Ascending aorta (tissue), 2 donors: ENCODE data around the gene SRRM5. TPM values are rescaled to one million over a fixed set of nuclear protein-coding genes. Genes with fewer than 3 reads are reported as not detected.
"Not testable (repeated sequence)": the region's sequence is repeated elsewhere in the genome, so short reads cannot be mapped to it uniquely, and the experiment has no call there.

Source experiments
- DNase-seq, 2 donors: peaks; one replicate each; pipeline ENCODE4 v3.0.0-alpha.2; 2019; ENCODE audit warnings: low spot score in 2 of 2
- H3K27ac ChIP-seq, 2 donors: fragments of 200-600 bp; sonication (generic); one replicate each; pipeline ENCODE4 v1.5.1; 2016 to 2017; ENCODE audit warnings: mild to moderate bottlenecking in 1 of 2
- H3K27me3 ChIP-seq: fragments of 200-600 bp; sonication (generic); one replicate; pipeline ENCODE4 v1.5.1; 2017
- H3K36me3 ChIP-seq, 2 donors: fragments of 200-600 bp; sonication (generic); one replicate each; pipeline ENCODE4 v1.5.1; 2016
- H3K4me1 ChIP-seq, 2 donors: fragments of 200-600 bp; sonication (generic); one replicate each; pipeline ENCODE4 v1.5.1; 2016 to 2017; ENCODE audit warnings: mild to moderate bottlenecking in 1 of 2
- H3K4me3 ChIP-seq, 2 donors: fragments of 200-600 bp; sonication (generic); one replicate each; pipeline ENCODE4 v1.5.1; 2016 to 2017; ENCODE audit warnings: mild to moderate bottlenecking in 1 of 2
- H3K9me3 ChIP-seq, 2 donors: fragments of 200-600 bp; sonication (generic); one replicate each; pipeline ENCODE4 v1.5.1; 2016
- intact Hi-C: fragments of 100-400 bp; cut with DNase I; formaldehyde crosslinking; loops from one replicate; pipeline ENCODE4 v1.15.1; 2023
- total RNA-seq: library from RNA; depleted of rRNA; stranded (reverse); fragments of >200 nt; gene quantifications from one replicate; pipeline ENCODE4 v1.1.0, GENCODE V29; 2016
- TF ChIP-seq, protein P1 (sequence below), 3 experiments: fragments of 200-600 bp in 2 of 3; fragments of 450-650 bp in 1 of 3; sonication (generic) in 2 of 3; IDR thresholded peaks; one replicate each; pipeline ENCODE4 v1.5.1; 2016 to 2019; ENCODE audit warnings: antibody characterized with exemption in 3 of 3, mild to moderate bottlenecking in 1 of 3, moderate library complexity in 1 of 3

Gene SRRM5
- total RNA-seq, 1 donor from 2014 or later: 0.32 TPM

DNA sequence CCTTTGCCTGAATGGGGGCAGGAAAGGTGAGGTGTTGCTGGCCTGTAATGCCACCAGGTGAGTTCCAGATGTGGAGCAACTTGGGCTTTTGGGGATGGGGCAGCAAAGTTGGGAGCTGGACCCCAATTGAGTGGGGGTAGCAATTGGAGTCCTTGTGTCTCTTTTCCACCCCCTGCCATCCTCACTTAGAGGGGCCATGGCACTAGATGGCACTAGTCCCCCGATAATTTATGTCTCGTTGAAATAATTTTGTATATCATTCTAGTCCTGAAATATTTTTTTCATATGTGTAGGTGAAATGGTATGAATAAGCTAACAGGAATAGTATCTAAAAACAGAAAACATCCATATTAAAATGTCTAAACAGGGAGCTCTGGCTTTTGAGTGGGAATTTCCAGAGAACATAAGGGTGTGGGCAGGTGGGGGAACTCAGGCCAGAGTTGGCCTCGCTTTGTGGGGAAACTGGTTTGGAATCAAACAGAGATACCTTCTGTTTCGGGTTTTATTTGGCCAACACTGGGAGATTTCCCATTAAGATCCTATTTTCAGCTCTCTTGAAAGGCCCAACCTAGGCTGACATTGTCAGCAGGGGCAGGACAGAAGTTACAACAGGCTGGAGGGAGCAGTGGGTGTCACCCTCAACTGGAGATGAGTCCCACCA, 12.1 kb upstream of the SRRM5 start:
- Histone ChIP-seq H3K9me3 (no peaks in the 10 kb centered on the region), H3K27me3 (no peaks in the 10 kb centered on the region), H3K27ac (no peak overlapping the region), H3K36me3 (peaks cover 13 to 23% of the 10 kb centered on the region in 2 donors), H3K4me3 (no peak overlapping the region), H3K4me1 (peaks cover 12 to 15% of the 10 kb centered on the region in 2 donors)
- TF ChIP-seq, protein P1, sequence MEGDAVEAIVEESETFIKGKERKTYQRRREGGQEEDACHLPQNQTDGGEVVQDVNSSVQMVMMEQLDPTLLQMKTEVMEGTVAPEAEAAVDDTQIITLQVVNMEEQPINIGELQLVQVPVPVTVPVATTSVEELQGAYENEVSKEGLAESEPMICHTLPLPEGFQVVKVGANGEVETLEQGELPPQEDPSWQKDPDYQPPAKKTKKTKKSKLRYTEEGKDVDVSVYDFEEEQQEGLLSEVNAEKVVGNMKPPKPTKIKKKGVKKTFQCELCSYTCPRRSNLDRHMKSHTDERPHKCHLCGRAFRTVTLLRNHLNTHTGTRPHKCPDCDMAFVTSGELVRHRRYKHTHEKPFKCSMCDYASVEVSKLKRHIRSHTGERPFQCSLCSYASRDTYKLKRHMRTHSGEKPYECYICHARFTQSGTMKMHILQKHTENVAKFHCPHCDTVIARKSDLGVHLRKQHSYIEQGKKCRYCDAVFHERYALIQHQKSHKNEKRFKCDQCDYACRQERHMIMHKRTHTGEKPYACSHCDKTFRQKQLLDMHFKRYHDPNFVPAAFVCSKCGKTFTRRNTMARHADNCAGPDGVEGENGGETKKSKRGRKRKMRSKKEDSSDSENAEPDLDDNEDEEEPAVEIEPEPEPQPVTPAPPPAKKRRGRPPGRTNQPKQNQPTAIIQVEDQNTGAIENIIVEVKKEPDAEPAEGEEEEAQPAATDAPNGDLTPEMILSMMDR (IDR thresholded peaks at IDR 0.05): no peak
- intact Hi-C loops: loop anchor here (10.0 kb wide), 1 partner anchor 1645 kb away; the partner anchor contains the start of gene RABAC1
- no peak for DNase-seq

DNA sequence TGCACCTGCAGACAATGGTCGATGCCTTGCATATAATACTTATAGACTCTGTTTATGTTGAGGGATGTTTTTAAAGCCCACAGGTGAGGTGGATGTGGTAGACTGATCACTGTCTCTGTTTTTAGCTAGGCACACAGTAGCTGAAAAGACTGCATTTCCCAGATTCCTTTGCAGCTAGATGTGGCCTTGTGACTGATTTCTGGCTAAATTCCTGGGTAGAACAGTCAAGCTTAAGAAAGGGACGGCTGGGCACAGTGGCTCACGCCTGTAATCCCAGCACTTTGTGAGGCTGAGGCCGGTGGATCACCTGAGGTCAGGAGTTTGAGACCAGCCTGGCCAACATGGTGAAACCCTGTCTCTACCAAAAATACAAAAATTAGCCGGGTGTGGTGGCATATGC, 11.6 kb upstream of the SRRM5 start:
- H3K4me3 ChIP-seq, H3K27ac ChIP-seq, H3K9me3 ChIP-seq, H3K27me3 ChIP-seq, intact Hi-C loops, DNase-seq: not testable (repeated sequence)
- Histone ChIP-seq H3K4me1 (peaks cover 9 to 12% of the 10 kb centered on the region in 2 donors), H3K36me3 (peaks cover 13 to 23% of the 10 kb centered on the region in 2 donors)

DNA sequence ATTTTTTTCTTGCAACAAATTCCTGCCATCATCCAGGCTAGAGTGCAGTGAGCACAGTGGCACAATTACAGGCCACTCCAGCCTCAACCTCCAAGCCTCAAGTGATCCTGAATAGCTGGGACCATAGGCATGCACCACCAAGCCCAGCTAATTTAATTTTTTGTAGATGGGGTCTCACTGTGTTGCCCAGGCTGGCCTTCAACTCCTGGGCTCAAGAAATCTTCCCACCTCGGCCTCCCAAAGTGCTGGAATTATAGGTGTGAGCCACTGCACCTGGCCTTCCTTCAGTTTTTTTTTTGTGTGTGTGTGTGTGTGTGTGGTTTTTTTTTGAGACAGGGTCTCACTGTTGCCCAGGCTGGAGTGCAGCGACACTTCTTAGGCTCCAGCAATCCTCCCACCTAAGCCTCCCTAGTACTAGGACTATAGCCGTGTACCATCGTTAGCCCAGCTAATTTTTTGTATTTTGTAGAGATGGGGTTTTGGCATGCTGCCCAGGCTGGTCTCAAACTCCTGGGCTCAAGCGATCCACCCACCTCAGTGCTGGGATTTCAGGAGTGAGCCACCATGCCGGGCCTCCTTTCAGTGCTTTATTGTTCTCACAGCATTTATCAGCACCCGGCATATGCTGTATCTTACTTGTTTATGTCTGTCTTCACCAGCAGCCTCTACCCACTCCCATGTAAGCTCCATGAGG, 5.9 kb upstream of the SRRM5 start:
- Histone ChIP-seq H3K27ac (no peak overlapping the region), H3K9me3 (no peaks in the 10 kb centered on the region), H3K4me1 (no peaks in the 10 kb centered on the region), H3K27me3 (no peaks in the 10 kb centered on the region), H3K4me3 (no peak overlapping the region), H3K36me3 (peaks cover 9 to 21% of the 10 kb centered on the region in 2 donors)
- DNase-seq: no peak
- TF ChIP-seq, protein P1 (IDR thresholded peaks at IDR 0.05): no peak
- intact Hi-C loops: no loop called here

DNA sequence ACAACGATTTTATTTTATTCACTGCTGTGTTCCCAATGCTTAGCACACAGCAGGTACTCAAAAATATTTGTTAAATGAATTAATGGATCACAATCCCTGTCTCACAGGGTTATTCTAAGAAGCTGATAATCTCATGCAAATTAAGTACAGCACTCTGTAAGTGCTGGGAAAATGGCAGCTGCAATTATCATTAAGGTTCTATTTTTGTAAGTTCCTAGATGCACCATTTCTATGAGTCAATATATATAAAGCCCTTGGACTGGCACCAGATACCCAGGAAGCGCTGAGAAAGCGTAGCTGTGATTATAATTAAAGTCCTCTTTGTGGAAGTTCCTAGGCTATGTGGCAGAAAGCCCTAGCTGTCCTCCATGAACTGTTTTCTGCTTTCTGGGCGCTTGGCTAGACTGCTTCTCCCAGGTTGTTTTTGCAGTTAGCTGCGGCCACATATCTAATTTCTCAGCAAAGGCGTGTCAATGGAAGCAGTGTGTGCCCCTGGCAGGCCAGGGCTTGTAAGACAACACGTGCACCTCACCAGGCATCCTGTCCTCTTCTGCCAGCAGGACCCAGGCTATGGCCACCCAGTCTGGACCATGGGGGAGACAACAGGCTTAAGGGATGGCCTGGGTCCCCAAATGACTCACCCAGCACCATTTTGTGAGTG, 5.2 kb upstream of the SRRM5 start:
- no peaks in the 10 kb centered on the region for H3K27me3 ChIP-seq
- H3K4me1 ChIP-seq: no peaks in the 10 kb centered on the region
- no peak for DNase-seq
- H3K27ac ChIP-seq: no peak overlapping the region
- no peaks in the 10 kb centered on the region for H3K9me3 ChIP-seq
- TF ChIP-seq, protein P1 (IDR thresholded peaks at IDR 0.05): no peak
- no peak overlapping the region for H3K4me3 ChIP-seq
- H3K36me3 ChIP-seq: peaks cover 12 to 19% of the 10 kb centered on the region in 2 donors
- intact Hi-C loops: no loop called here

DNA sequence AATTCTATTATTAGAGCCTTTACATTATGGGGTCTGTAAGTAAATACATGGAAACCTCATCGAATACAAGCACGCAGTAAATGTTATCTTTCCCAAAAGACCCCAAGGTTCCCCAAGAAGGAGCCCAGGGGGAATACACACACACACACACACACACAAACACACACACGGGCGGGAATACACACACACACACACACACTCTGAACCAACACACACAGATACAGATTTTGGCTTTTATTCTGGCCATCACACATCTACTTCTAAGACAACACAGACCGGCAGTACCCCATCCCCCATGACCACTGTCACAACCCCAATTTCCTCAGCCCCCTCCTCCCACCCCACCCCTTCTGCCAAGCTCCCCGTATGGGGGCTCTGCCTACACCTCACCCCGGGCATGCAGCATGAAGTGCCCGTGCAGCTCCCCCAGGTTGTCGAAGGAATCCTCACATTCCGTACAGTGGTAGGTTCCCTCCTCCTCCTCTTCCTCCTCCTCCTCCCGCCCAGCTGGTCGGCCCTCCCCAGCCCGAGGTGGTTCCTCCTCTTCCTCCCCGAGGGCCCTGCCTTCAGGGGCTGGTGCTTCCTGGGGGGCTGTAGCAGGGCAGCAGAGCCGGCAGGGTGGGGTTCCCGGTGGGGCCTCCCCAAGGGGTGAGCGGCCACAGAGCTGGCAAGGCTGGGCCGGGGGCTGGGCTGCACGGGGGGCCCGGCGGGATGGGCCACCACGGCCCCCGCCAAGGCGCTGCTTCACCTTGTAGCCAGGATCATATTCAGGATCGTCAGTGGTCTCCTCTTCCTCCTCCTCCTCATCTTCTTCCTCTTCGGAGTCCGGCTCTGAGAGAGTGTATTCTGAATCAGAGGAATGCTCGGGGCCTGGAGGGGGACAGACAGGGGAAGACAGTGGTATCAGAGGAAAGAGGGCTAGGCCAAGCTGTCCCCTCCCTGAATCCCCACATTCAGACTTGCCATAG, 4.4 kb upstream of the SRRM5 start:
- intact Hi-C loops: no loop called here
- TF ChIP-seq, protein P1 (IDR thresholded peaks at IDR 0.05): no peak
- Histone ChIP-seq H3K4me1 (no peaks in the 10 kb centered on the region), H3K27me3 (no peaks in the 10 kb centered on the region), H3K4me3 (no peak overlapping the region), H3K36me3 (peaks cover 19 to 21% of the 10 kb centered on the region in 2 donors), H3K27ac (no peak overlapping the region), H3K9me3 (no peaks in the 10 kb centered on the region)
- no peak for DNase-seq
